ENCODE measurements around the gene PITPNM3. TPM values are rescaled to one million over a fixed set of nuclear protein-coding genes. Genes with fewer than 3 reads are reported as not detected.

The PITPNM3 gene
- polyA plus RNA-seq, 1 donor: 1.4 TPM

- no peak overlapping the region for H3K4me3 ChIP-seq (ENCODE audit: low read length)
- H3K27ac ChIP-seq (ENCODE audit: low read length): no peak overlapping the region
- no CpG with 5 or more reads among the region's 9 CpGs for WGBS (ENCODE audit: insufficient coverage, low lambda C conversion rate)
These were observed 45.9 kb downstream of the PITPNM3 start for GRCh38 chr17:6510321-6510977.

DNA sequence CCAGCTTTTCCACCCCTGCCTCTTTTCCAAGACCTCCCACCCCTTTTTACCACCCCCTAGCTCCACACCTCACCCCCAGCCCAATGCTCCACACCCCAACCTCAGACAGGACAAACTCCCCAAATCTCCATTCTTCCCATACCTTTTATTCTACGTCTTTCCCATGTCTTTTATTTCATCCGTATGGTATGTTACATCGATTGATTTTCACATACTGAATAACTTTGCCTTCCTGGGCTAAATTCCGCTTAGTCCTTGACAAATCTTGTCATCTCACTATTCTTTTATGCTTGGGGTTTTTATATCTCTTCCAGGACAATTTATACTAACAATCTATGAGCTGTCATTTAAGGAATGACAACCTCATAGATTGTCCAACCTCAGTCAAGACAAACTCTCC lies 46.4 kb downstream of the PITPNM3 start:
- 93% methylated on average over 3 of the region's 4 CpGs for WGBS (ENCODE audit: insufficient coverage, low lambda C conversion rate)
- no peak overlapping the region for H3K4me3 ChIP-seq (ENCODE audit: low read length)
- no peaks in the 10 kb centered on the region for H3K36me3 ChIP-seq (ENCODE audit: control insufficient read depth, insufficient read depth, low read length)
- no peaks in the 10 kb centered on the region for H3K27me3 ChIP-seq (ENCODE audit: control insufficient read depth, insufficient read depth, low read length)
- no peaks in the 10 kb centered on the region for H3K9me3 ChIP-seq (ENCODE audit: control insufficient read depth, low read depth, low read length)
- H3K27ac ChIP-seq (ENCODE audit: low read length): no peak overlapping the region
- no peak for DNase-seq
- H3K4me1 ChIP-seq (ENCODE audit: control insufficient read depth, insufficient read depth, low read length): no peaks in the 10 kb centered on the region

More at GRCh38 chr17:6510321-6510977, 45.9 kb downstream of the PITPNM3 start:
- Histone ChIP-seq H3K27me3 (ENCODE audit: control insufficient read depth, insufficient read depth, low read length) (no peaks in the 10 kb centered on the region), H3K4me1 (ENCODE audit: control insufficient read depth, insufficient read depth, low read length) (no peaks in the 10 kb centered on the region), H3K36me3 (ENCODE audit: control insufficient read depth, insufficient read depth, low read length) (no peaks in the 10 kb centered on the region), H3K9me3 (ENCODE audit: control insufficient read depth, low read depth, low read length) (no peaks in the 10 kb centered on the region)
- DNase-seq: no peak

DNA sequence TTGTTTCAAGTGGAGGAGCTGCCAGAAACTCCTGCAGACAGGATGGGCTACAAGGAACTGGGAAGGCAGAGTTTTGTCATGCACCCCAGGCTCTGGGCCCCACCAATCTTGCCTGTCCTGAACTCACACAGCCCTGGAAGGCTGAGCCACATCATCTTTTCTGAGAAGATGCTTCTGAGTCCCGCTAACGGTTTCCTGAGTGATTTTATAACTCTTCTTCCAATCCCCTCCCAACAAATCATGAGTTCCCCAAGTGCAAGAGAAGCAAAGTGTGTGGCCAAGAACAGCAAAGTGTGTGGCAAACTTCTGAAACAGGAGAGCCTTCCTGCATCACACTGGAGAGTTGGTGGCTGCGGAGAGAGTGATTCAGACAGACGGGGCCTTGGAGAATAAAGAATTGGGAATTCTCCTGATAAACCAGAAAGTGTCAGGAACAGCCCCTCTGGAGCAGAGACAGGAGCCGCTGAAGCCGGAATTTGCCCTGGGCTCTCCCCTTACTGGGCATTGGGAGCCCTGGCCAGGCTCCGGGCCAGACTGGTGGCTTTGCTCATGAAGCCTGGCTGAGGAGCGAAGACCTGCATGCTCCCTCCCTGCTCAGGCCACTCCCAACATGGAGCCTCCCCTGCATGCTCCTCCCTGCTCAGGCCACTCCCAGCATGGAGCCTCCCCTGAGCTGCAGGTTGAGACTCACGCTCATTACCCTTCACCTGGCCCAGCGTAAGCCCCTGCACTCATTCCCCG lies 47.2 kb downstream of the PITPNM3 start:
- no peaks in the 10 kb centered on the region for H3K9me3 ChIP-seq (ENCODE audit: control insufficient read depth, low read depth, low read length)
- no peak overlapping the region for H3K4me3 ChIP-seq (ENCODE audit: low read length)
- no peaks in the 10 kb centered on the region for H3K36me3 ChIP-seq (ENCODE audit: control insufficient read depth, insufficient read depth, low read length)
- H3K4me1 ChIP-seq (ENCODE audit: control insufficient read depth, insufficient read depth, low read length): no peaks in the 10 kb centered on the region
- H3K27me3 ChIP-seq (ENCODE audit: control insufficient read depth, insufficient read depth, low read length): no peaks in the 10 kb centered on the region
- DNase-seq: no peak
- H3K27ac ChIP-seq (ENCODE audit: low read length): no peak overlapping the region
- WGBS (ENCODE audit: insufficient coverage, low lambda C conversion rate): no CpG with 5 or more reads among the region's 11 CpGs

- no peak overlapping the region for H3K4me3 ChIP-seq (ENCODE audit: low read length)
- no peaks in the 10 kb centered on the region for H3K9me3 ChIP-seq (ENCODE audit: control insufficient read depth, low read depth, low read length)
- H3K36me3 ChIP-seq (ENCODE audit: control insufficient read depth, insufficient read depth, low read length): no peaks in the 10 kb centered on the region
- no peaks in the 10 kb centered on the region for H3K4me1 ChIP-seq (ENCODE audit: control insufficient read depth, insufficient read depth, low read length)
- H3K27ac ChIP-seq (ENCODE audit: low read length): no peak overlapping the region
- DNase-seq: no peak
- H3K27me3 ChIP-seq (ENCODE audit: control insufficient read depth, insufficient read depth, low read length): no peaks in the 10 kb centered on the region
- WGBS (ENCODE audit: insufficient coverage, low lambda C conversion rate): no CpG with 5 or more reads among the region's 15 CpGs
These were observed 47.8 kb downstream of the PITPNM3 start for GRCh38 chr17:6508519-6509030.

- Histone ChIP-seq H3K9me3 (ENCODE audit: control insufficient read depth, low read depth, low read length) (no peaks in the 10 kb centered on the region), H3K4me1 (ENCODE audit: control insufficient read depth, insufficient read depth, low read length) (no peaks in the 10 kb centered on the region), H3K27ac (ENCODE audit: low read length) (no peak overlapping the region), H3K4me3 (ENCODE audit: low read length) (no peak overlapping the region), H3K36me3 (ENCODE audit: control insufficient read depth, insufficient read depth, low read length) (no peaks in the 10 kb centered on the region), H3K27me3 (ENCODE audit: control insufficient read depth, insufficient read depth, low read length) (no peaks in the 10 kb centered on the region)
- DNase-seq: no peak
- no CpG with 5 or more reads among the region's 12 CpGs for WGBS (ENCODE audit: insufficient coverage, low lambda C conversion rate)
These were observed 48.3 kb downstream of the PITPNM3 start for GRCh38 chr17:6508016-6508415.

GRCh38 chr17:6507535-6507934 lies 48.8 kb downstream of the PITPNM3 start:
- H3K27me3 ChIP-seq (ENCODE audit: control insufficient read depth, insufficient read depth, low read length): no peaks in the 10 kb centered on the region
- DNase-seq: no peak
- H3K4me3 ChIP-seq (ENCODE audit: low read length): no peak overlapping the region
- H3K27ac ChIP-seq (ENCODE audit: low read length): no peak overlapping the region
- H3K36me3 ChIP-seq (ENCODE audit: control insufficient read depth, insufficient read depth, low read length): no peaks in the 10 kb centered on the region
- no CpG with 5 or more reads among the region's 7 CpGs for WGBS (ENCODE audit: insufficient coverage, low lambda C conversion rate)
- H3K4me1 ChIP-seq (ENCODE audit: control insufficient read depth, insufficient read depth, low read length): no peaks in the 10 kb centered on the region
- H3K9me3 ChIP-seq (ENCODE audit: control insufficient read depth, low read depth, low read length): no peaks in the 10 kb centered on the region

DNA sequence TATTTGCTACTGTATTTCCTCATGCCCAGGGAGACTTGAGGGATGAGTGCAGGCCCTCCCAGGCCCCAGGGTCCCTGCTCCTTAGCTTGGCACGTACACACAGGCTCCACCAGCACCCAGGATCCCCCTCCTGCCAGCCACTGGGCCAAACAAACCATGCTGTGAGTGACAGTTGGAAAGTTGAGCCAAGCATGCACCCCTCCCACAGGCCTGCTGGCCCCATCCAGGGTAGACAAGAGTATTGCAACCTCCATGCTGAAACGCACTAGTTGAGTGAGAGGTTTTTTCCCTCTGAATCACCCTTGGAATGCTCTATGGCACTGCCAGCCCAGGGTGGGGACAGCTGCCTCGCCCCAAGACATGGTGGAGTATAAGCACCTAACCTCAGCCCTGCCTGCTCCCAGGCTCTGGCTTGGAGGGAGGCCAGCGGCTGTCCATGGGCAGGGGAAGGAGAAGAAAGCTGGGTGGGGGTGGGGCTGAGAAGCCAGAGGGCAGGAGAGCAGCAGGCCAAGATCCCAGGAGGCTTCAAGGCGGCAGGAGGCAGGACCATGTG lies 49.6 kb downstream of the PITPNM3 start:
- Histone ChIP-seq H3K36me3 (ENCODE audit: control insufficient read depth, insufficient read depth, low read length) (no peaks in the 10 kb centered on the region), H3K4me1 (ENCODE audit: control insufficient read depth, insufficient read depth, low read length) (no peaks in the 10 kb centered on the region), H3K4me3 (ENCODE audit: low read length) (no peak overlapping the region), H3K9me3 (ENCODE audit: control insufficient read depth, low read depth, low read length) (no peaks in the 10 kb centered on the region), H3K27me3 (ENCODE audit: control insufficient read depth, insufficient read depth, low read length) (no peaks in the 10 kb centered on the region), H3K27ac (ENCODE audit: low read length) (no peak overlapping the region)
- no peak for DNase-seq
- no CpG with 5 or more reads among the region's 5 CpGs for WGBS (ENCODE audit: insufficient coverage, low lambda C conversion rate)

DNA sequence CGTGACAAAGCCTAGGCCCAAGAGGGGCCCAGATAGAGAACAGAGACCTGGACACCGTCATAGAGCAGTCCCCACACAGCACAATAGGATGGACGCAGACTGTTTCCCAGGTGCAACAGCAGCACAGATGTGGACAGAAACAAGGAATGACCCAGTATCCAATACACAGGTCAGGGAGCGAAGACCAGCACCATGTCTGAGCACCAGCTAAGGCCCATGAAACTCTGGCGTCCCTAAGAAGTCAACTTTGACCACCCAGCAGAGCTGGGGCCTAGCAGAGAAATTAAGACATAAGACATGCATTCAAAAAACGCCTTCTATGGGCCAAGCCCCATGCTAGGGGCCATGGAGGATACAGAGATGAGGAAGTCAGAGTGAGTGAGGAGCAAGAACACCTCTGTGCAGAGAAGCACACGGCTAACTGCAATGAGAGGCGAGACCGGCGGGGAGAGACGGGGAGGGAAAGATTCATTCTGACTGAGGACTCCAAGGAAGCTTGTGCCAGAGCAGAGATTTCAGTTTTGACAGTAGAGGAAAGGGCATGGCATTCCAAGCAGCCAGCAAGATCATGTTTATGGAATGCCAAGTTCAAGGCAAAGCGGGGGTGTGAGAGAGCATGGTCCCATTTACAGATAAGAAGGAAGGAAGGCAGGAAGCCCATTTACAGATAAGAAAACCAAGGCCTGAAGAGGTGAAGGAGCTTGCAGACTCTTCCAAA lies 50.8 kb downstream of the PITPNM3 start:
- no peaks in the 10 kb centered on the region for H3K27me3 ChIP-seq (ENCODE audit: control insufficient read depth, insufficient read depth, low read length)
- no peaks in the 10 kb centered on the region for H3K36me3 ChIP-seq (ENCODE audit: control insufficient read depth, insufficient read depth, low read length)
- no peak for DNase-seq
- no peaks in the 10 kb centered on the region for H3K4me1 ChIP-seq (ENCODE audit: control insufficient read depth, insufficient read depth, low read length)
- no CpG with 5 or more reads among the region's 12 CpGs for WGBS (ENCODE audit: insufficient coverage, low lambda C conversion rate)
- H3K9me3 ChIP-seq (ENCODE audit: control insufficient read depth, low read depth, low read length): no peaks in the 10 kb centered on the region
- no peak overlapping the region for H3K27ac ChIP-seq (ENCODE audit: low read length)
- no peak overlapping the region for H3K4me3 ChIP-seq (ENCODE audit: low read length)

DNA sequence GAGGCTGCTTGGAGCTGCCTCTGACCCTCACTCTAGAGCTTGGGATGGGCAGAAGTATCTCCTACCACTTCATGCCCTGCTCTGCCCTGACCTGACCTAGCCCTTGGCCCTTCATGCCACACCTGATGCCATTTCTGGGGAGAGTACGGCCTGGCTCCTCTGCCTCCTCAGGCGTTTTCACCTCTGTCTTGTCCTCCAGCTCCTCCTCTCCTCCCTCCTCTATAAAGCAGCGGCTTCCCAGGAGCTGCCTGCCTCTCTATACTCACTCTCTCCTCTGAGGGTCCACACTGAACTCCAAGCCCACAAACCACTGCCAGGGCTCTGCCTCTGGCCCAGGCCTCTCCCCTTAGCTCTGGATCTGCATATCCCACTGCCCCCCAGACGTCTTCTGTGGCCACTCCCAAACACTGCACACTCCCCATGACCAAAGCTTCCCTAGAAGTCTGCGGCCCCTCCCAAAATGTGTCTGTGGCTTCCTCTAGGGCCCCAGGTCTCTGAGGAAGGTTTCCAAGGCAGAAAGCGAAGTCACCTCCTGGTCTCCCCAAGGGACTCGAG lies 52.6 kb downstream of the PITPNM3 start:
- WGBS (ENCODE audit: insufficient coverage, low lambda C conversion rate): no CpG with 5 or more reads among the region's 7 CpGs
- H3K4me3 ChIP-seq (ENCODE audit: low read length): no peak overlapping the region
- no peaks in the 10 kb centered on the region for H3K27me3 ChIP-seq (ENCODE audit: control insufficient read depth, insufficient read depth, low read length)
- H3K36me3 ChIP-seq (ENCODE audit: control insufficient read depth, insufficient read depth, low read length): no peaks in the 10 kb centered on the region
- no peaks in the 10 kb centered on the region for H3K9me3 ChIP-seq (ENCODE audit: control insufficient read depth, low read depth, low read length)
- no peak for DNase-seq
- H3K4me1 ChIP-seq (ENCODE audit: control insufficient read depth, insufficient read depth, low read length): no peaks in the 10 kb centered on the region
- no peak overlapping the region for H3K27ac ChIP-seq (ENCODE audit: low read length)

All from large intestine (tissue), 3 donors.